T-helper 9 cell (primary cell): ENCODE data around the gene BLCAP.
"Not testable (repeated sequence)": the region's sequence is repeated elsewhere in the genome, so short reads cannot be mapped to it uniquely, and the experiment has no call there.

ENCODE experiments used
- DNase-seq: peaks from one replicate; pipeline ENCODE4 v3.0.0-alpha.2; 2020
- total RNA-seq, 2 donors: gene quantifications; one replicate each; lab custom pipeline; 2026; lab: John Stamatoyannopoulos, UW

BLCAP gene
- 36.4 to 69.0 reads per million in 2 donors for total RNA-seq

DNA sequence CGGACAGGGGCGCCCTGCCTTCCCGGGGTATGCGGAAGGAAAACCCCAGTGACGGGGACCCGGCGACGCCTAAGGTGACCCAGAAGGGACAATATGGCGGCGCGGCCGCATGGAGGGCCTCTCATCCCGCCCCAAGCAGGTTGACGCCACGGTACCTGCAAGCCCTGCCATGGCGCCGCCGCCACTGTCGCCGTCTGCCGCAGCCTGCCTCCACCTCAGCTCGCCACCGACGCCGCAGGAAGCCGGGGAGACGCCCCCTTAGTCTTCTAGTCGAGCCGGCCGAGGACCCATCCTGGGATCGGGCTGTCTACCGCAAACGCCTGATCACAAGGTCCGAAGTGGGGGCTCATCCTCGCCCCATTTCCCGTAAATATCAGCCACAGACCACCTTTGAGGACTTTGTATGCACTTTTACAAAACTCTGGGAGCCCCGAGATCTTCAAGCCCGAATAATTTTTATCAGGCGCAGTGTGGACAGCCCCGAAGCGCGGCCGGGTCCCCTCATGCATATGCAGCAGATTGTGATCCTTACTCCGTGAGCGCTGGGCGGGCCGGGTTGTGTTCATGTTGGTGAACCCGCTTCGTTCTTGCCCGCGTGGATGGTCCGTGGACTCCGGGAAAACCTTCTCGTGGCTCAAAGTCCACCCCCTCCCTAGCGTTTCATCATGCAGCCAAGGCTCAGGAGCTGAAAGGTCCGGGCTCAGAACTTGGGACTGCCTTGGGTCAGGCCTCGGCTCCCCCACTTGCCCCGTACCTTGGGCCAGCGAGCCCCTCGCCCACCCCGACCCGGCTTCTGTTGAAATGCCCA lies at the start of gene BLCAP:
Gene BLCAP, minus strand, starts transcription at position 239 of the 808 bp plus-strand sequence. CDS start 8,702 bp downstream, outside the sequence.
- DNase-seq, result peak; percentile 95

GRCh38 chr20:37577436-37577835 lies 49.8 kb upstream of the BLCAP start:
- not testable (repeated sequence) for DNase-seq

DNA sequence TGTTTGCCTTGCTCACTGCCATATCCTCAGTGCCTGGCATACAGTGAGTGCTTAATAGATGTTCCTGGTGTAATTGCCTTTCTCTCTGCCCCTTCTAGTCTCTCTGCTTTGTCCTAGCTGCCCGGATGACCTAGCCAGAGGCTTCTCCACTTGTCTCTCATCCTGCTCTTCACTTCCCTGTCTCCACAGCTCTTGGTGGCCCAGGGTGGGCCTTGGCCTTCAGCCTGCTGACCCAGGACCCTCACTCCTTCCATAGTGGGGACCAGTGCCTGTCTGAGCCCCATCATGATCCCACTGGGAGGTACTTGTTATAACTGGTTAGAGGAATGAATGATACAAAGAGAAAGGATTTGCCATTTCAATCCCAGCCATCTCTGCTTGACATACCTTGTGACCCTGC lies 49.2 kb upstream of the BLCAP start:
- DNase-seq, result no peak

- DNase-seq, result no peak
Observed at GRCh38 chr20:37575884-37576283, 48.2 kb upstream of the BLCAP start.

- DNase-seq, result no peak
Observed at GRCh38 chr20:37574199-37574890, 46.7 kb upstream of the BLCAP start.

DNA sequence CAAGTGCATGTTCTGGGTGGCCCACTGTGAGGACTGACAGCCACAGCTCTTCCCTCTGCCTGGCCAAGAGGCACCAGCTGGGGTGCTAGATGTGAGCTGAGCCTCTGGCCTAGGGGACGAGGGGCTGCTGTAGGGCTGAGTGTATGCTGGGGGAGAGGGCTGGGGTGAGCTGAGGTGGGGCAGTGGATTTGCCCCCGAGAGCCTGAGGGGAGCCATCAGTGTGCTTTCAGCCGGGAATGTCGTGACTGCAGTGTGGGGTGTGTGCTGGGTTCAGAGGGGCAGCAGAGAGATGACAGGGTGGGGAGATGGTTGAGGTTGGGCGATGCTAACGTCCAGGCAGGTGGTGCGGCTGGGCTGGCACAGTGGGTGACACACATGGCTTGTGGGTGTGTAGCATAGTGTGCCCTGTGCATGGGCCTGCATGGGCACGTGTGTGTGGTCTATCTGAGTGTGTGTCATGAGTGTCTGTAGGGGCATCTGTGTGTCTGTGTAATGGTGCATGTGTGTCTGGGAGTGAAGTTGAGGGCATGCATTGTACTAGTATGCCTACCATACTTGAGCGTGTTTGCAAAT lies 46.0 kb upstream of the BLCAP start:
- DNase-seq, result no peak

DNA sequence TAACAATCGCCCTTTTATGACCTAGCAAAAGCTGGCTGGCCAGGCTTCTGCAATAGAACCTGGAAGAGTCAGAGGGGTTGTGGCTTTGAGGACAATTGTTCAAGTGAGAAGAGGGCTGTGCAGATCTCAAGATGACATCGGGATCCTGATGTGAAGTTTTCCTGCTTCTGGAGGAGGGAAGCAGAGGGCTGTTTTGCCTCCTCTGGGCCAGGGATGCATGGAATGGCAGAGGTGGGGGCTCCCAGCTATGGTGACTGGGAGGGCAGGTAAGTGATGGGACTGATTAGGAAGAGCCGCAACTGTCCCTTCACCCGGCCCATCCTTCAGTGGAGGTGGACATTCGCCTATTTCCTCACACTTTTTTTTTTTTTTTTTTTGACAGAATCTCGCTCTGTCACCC lies 43.4 kb upstream of the BLCAP start:
- DNase-seq, result no peak

DNA sequence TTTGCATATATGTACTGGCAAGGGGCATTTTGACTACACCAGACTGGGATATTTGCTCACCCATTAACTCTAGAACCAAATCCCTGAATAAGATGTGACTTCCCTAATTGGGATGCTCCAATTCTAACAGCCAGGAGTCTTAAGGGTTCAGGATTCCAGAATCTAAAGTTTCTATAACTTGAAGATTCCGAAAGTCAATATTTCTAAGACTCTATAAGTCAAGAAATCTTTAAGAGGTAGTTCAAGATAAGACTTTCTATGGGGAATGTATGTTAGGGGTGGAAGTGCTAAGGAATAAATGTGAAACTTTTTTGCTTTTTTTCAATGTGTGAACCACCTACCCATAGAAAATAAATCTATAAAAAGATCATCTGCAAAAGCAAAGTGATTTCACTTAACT lies 42.7 kb upstream of the BLCAP start:
- no peak for DNase-seq

- DNase-seq, result no peak
Observed at GRCh38 chr20:37567671-37568588, 40.3 kb upstream of the BLCAP start.

DNA sequence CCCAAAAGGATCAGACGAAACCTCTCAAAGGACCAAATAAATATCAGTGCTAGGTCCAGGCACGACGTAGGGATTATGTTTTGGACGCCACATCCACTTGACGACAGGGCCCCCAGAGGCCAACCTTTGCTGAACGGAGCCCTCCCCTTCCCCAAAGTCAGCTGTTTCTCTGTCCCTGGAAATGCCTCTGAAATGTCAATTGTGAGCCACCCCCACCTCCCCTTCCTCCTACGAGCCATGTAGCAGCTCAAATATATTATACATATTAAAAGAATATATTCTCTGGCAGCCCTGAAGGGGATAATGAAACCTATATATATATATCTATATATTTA lies 39.6 kb upstream of the BLCAP start:
- DNase-seq, result no peak

DNA sequence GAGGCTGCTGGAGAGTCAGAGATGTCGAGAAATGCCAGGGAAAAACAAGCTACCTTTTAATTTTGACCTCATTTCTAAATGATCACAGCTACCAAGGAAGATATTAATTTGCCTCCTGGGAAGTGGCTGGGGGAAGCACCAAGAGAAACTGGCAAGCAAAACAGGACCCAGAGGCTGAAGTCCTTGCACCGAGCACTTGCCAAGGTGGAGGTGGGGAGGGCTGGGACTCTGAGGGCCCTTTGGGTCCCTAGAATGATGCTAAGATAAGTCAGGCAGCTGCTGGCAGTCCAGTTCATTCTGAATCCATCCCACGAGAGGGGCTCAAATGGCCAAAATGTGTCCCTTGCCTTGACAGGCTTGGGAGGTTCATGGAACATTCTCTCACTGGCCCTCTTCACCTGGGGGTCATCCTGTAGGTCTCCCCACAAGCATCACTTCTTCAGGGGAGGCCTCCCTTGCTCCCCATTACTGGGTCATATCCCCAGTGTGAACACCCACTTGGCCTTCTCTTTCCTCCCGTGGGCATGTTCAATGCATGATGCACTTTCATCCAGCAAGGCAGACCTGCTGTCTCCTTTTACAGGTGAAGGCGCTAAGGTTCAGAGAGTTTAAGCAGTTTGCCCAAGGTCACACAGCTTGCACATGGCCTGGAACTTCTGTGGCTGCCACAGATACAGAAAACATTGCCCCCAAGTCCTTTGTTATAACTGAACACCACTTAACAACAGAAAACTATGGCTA lies 39.1 kb upstream of the BLCAP start:
- no peak for DNase-seq

DNA sequence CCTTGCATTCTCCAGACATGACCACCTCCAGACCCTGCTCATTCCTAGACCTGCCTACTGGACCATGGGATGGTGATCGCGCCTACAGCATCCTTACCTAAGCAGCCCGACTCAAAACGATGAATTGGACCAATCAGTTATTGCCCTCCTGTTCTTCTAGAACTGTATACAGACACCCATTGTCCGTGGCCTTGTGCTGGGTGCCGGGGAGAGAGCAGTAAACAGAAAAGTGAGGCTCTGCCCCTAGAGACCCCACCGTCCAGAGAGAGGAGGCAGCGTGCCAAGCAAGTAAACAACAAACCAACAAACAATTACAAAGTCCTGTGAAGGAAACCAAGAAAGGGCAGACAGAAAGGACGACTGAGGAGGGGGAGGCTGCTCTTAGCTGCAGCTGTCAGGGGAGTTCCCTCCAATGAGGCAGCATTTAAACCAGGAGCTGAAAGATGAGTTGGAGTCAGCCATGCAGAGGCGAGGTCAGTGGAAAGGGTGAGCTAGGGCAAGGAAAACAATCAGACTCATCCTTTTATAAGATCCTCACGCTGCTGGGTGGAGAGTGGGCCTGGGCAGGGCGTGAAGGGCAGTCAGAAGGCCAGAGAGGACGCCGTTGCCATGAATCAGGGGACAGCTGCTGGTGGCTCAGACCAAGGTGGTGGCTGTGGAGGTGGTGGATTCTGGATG lies 37.6 kb upstream of the BLCAP start:
- DNase-seq, result no peak

DNA sequence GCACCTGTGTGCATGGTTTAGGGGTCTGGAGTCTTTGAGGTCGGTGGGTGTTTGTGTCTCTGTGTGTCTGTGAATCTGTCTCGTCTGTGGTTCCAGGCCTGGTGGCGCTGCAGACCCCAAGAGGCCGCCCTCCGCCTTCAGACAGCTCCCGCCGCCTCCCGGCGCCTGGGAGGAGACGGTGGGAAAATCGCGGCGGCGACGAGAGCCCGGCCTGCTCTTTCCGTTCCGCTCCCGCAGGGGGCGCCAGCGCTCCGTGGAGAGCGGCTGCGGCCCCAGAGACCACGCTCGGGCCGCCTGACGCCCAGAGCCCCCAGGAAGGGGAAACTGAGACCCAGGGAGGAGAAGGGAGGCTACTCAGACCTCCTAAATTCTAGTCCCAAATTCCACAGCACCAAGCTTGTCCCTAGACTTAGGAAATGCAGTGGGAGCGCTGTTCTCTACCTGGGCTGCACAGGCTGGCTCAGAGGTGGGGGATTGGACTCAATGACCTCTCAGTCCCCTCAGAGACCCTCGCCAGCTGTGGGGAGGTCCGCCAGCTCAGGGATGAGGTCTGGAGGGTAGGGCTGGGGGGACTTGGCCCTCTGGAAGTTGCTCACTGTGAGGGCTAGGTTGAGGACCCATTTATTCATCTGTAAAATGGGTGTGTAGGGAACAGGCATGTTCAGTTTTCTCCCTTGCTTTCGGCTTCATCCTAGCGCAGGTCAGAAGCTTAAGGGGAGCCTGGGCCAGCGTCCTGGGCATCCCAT lies 36.9 kb upstream of the BLCAP start:
- DNase-seq, result peak; percentile 26

DNA sequence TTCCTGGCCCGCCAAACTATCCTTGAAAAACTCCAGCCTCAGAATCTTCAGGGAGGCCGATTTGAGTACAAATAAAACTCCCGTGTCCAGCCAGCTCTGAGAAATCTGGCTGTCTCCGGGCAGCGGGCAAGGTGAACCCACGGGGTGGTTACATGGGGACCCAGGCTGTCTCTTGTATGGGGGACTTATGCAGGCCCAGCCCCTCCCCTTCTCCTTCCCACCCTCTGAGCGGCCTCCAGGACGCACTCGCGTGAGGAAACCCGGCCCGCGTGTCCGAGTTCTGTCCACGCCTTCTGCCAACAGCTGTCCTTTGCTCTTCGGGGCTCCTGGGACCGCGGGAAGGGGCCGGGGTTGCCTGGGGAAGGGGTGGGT lies 36.3 kb upstream of the BLCAP start:
- no peak for DNase-seq

GRCh38 chr20:37562695-37563480 lies 35.2 kb upstream of the BLCAP start:
- DNase-seq, result no peak

- no peak for DNase-seq
Observed at GRCh38 chr20:37560629-37561028, 33.0 kb upstream of the BLCAP start.

GRCh38 chr20:37559312-37560027 lies 31.8 kb upstream of the BLCAP start:
- no peak for DNase-seq

GRCh38 chr20:37558779-37559178 lies 31.1 kb upstream of the BLCAP start:
- no peak for DNase-seq

- no peak for DNase-seq
Observed at GRCh38 chr20:37558306-37558705, 30.6 kb upstream of the BLCAP start.
